NCI-H345 (cell line): ENCODE measurements around the gene TWIST2.

Source experiments
- DNase-seq: peaks from one replicate; lab custom pipeline; 2025; lab: John Stamatoyannopoulos, UW

TWIST2 gene

GRCh38 chr2:238904716-238905115 lies 56.8 kb downstream of the TWIST2 start:
- DNase-seq, result no peak

DNA sequence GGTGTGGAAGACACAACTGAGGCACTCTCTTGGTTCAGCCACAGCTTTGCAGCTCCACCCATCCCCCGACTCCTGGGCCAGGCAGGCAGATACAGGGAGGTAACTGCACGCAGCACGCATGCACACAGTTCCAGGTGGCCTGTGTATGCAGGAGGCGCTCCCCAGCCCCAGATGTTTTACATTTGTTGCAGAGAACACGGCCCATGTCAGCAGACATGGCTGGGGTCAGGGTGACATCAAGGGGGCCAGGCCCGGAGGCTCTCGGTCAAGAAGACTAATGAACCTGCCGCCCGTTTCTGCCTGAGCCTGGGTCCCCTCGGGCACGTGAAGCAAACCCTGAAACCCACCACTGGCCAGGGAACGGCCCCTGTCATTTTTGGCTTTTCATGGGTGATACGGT lies 57.3 kb downstream of the TWIST2 start:
- DNase-seq, result no peak

- no peak for DNase-seq
These were observed 57.8 kb downstream of the TWIST2 start for GRCh38 chr2:238905644-238906043.

DNA sequence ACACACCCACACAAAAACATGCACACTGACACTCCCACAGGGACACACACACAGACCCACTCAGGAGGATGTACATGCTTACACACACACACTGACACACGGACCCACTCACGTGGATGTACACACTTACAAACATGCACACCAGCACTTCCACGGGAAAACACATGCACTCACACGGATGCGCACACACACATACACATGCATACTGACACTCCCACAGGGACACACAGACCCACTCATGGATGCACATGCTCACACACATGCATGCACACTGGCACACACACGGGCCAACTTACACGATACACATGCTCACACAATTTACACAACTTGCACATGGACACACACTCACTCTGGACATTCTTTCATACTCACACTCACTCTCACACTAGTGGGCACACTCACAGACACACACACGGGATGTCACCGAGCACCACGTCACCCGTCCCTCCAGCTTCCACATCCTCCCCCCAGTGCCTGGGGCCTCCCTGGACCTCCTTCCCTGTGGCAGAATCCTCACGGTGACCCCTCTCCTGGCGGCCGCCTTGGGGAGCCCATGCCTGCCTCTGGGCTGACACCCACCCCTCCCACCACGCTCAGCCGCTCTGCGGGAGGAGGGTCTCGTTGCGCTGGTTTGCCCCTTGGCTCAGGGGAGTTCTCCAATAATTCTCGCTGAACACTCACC lies 58.5 kb downstream of the TWIST2 start:
- DNase-seq, result no peak

- no peak for DNase-seq
These were observed 59.2 kb downstream of the TWIST2 start for GRCh38 chr2:238906936-238907716.

DNA sequence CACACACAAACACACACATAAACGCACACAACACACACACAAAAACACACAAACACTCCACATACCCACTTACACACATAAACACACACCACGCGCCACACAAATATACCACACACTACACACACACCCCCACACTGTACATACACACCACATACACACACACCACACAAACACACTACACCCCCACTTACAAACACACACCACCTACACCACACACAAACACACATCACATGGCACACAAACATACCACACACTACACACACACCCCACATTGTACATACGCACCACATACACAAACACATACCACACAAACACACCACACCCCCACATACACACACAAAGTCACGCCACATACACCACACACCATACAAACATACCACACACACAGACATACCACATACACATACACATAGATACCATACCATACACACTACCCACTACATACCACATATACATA lies 59.9 kb downstream of the TWIST2 start:
- DNase-seq, result no peak

DNA sequence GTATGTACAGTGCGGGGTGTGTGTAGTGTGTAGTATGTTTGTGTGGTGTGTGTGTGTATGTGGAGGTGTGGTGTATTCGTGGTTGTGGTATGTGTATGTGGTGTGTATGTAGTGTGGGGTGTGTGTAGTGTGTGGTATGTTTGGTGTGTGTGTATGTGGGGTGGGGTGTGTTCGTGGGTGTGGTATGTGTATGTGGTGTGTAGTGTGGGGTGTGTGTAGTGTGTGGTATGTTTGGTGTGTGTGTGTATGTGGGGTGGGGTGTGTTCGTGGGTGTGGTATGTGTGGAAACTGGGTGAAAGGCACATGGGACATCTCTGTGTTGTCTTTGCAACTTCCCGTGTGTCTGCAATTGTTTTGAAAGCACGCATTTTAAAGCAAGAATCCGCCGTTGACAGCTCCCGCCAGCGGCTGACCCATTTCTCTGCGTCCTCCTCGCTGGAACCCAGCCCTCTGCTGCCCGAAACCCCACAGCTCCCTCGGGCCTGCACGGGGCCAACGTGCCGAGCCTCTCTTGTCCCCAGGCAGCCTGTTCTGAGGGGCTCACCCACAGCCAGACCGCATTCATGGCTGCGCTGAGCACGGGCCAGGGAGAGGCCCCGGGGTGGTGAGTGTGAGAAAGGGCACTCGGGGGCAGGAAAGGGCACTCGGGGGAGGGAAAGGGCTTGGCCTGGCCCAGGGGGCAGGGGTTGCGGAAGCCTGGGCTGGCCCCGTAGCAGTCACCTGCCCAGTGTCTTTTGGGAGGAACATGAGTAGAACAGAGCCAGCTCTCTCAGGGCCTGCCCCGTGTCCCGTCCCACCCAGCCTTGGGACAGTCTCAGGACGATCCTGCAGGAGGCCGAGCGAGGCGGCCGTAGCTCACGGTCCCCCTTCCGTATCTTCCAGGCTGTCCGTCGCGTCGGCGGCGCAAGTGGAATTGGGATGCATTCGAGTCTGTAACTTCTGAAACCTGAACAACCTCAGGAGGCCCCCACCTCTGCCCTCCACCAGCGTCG lies 61.4 kb downstream of the TWIST2 start:
- no peak for DNase-seq

- peak; percentile 97 for DNase-seq
These were observed 63.0 kb downstream of the TWIST2 start for GRCh38 chr2:238910751-238911351.

DNA sequence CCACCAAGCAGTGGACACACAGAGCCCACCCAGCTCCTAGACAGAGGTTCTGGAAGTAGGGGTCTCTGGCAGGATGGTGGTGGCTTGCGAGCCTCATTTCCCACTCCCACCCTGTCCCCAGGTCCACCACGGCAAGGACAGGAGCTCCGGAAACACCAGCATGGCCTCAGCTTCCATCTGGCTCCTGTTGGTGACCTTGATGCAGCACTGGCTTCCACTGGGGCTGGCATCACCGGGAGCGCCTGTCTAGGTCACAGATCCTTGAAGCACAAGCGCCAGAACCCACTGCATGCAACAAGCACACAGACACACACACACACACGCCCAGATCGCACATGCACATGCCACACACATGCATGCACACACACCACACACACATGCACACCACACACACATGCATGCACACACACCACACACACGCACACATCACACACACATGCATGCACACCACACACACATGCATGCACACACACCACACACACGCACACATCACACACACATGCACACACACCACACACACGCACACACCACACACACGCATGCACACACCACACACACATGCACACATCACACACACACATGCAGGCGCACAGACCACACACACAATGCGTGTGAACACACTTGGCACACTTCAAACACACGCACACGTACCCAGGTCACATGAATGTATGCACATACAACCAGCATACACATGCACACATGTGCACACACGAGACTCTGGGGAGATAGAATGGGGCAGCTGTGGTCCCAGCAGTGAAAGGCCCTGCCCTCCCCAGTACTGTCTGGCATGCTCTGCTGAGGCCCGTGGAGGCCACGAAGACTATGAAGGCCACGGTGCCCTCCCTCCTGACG lies 63.7 kb downstream of the TWIST2 start:
- DNase-seq, result no peak

DNA sequence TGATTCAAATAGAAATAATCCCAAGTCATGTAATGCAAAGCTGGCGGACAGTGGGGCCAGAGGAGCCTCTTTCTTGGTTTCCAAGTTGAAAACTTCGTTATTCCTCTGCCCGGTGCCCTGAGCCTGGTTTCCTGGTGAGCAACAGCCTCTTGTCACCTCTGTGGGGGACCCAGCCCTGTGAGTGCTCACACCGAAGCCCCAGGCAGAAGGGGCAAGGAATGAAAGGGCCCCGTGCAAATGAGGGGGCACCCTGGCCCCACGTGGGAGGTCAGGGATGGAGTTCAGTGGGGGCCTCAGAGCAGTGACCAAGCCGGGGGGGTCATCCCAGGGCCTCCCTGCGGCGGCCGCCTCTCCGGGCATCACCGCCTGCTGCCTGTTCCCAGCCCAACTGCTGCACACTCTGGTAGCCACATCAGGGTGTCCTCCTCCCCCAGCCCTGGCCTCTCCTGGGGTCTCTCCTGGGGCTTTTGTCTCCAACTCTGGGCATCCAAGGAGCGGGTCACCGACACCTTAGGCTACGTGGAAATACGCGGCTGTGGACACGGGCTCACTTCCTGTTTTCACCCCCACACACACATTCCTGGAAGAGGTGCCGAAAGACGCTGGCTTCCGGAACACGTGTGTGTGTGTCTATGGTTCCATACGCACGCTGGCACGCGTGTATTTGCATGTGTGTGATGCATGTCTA lies 64.5 kb downstream of the TWIST2 start:
- DNase-seq, result no peak

DNA sequence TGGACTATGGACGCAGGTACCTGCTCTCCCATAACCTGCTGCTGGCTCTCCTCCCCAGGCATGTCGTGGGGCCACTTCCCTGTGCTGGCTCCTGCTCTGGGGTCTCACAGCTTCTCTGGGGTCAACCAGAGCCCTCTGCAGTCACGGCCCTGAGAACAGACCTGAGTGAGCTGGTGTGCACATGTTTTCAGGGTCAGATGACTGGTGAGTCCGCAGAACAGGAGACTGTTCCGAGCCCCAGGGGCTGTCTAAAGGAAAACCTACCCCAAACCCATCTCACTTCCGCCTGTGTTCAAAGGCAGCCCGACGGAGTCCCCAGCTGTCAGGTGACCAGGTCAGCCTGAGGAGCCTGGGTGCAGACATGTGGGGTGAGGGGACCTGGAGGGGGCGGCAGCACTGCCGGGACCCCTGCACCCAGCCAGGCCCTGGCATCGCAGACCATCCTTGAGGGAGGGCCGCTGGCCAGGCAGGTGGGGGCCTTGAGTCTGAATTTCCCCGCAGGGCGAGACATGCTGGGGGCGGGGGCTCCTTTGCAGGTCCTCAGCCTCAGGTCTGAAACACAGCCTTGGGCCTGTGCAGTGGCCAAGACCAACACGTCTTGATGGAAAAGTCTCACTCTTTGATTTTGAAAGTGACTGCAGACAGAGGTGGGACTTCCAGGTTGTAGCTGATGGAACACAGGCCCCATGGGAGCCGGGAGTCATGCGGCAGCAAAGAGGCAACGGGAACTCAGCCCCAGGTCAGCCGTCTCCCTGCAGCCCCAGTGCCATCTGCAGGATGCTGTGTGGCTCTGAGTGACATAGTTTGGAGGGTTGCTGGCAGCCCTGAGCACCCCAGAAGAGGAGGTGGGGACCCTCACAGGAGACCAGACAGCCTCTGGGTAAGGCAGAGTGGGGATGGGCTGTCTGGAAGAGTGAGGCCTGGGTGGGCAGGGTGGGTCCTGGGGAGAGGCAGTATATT lies 65.3 kb downstream of the TWIST2 start:
- DNase-seq, result peak; percentile 17

DNA sequence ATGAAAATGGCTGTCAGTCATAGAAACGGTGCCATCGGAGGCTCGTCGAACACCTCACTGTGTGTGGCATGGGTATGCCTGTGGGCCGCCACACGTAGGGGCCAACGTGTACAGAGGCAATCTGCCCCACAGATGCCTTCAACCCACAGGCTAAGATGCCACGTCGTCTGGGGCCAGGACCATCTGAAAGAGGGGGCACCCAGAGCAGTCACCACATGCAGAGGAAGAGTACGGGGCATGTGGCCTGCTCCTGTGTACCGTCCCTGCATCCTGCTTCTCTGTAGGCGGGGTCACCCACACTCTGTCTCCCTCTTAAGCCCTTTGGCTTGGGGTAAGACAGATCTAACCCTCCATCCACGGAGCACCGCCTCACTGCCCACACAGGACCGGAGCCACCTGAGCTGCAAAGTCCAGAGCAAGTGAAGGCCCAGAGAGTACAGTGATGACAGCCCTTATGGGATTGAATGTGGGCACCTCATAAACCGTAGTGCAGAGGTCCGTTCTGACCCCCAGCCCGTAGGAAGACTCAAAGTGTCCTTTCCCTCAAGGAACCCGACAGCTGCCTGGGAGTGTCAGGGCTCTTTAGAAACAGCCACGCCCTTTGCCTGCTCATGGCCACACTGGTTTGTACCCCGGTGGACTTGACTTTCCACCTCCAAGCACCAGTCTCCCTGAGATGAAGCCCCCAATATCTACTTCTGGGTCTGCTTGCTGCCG lies 66.2 kb downstream of the TWIST2 start:
- no peak for DNase-seq

- no peak for DNase-seq
These were observed 66.7 kb downstream of the TWIST2 start for GRCh38 chr2:238914648-238915015.

- no peak for DNase-seq
These were observed 67.3 kb downstream of the TWIST2 start for GRCh38 chr2:238915196-238915595.

- DNase-seq, result no peak
These were observed 67.7 kb downstream of the TWIST2 start for GRCh38 chr2:238915596-238915995.

- DNase-seq, result no peak
These were observed 68.4 kb downstream of the TWIST2 start for GRCh38 chr2:238916176-238916874.

- DNase-seq, result no peak
These were observed 69.1 kb downstream of the TWIST2 start for GRCh38 chr2:238916875-238917590.
